BJ (cell line): ENCODE measurements around the gene KRT86. TPM values are rescaled to one million over a fixed set of nuclear protein-coding genes. Genes with fewer than 3 reads are reported as not detected.
A peak's percentile ranks its signal among the peaks of the same experiment; 100 is the strongest.
"Not testable (repeated sequence)": the region's sequence is repeated elsewhere in the genome, so short reads cannot be mapped to it uniquely, and the experiment has no call there.

Source experiments
- CTCF ChIA-PET: fragments of 350-600 bp; formaldehyde crosslinking; extraction: SDS; loops from one replicate; lab custom pipeline; 2021; ENCODE audit warnings: antibody characterized with exemption, inconsistent platforms; lab: Yijun Ruan, JAX
- POLR2A ChIA-PET: fragments of 300-600 bp; sonication (Branson Sonifier 250); formaldehyde crosslinking; extraction: SDS; loops from one replicate; lab custom pipeline; 2021; ENCODE audit warnings: antibody characterized with exemption; lab: Charles Lee
- DNase-seq: peaks from one replicate; pipeline ENCODE4 v3.0.0-alpha.2; 2011; ENCODE audit warnings: low read depth
- H3K27me3 ChIP-seq: 2 replicates; pipeline ENCODE4 v1.6.0; 2011; ENCODE audit warnings: low read length; ENCODE audit not compliant: control insufficient read depth, insufficient read depth
- H3K36me3 ChIP-seq: 2 replicates; pipeline ENCODE4 v1.5.1; 2011; ENCODE audit warnings: low read length; ENCODE audit not compliant: control insufficient read depth, insufficient read depth
- H3K4me3 ChIP-seq: 2 replicates; pipeline ENCODE4 v1.5.1; 2011; ENCODE audit warnings: low read depth, mild to moderate bottlenecking, control low read depth, low read length
- CTCF ChIP-seq: IDR thresholded peaks from 2 replicates; pipeline ENCODE4 v1.5.1; 2011; ENCODE audit warnings: low read depth, mild to moderate bottlenecking, control low read depth, inconsistent platforms, low read length, moderate library complexity; ENCODE audit not compliant: insufficient read depth
- polyA plus RNA-seq: library from polyadenylated mRNA; depleted of rRNA; stranded (reverse); fragments of >200 nt; gene quantifications from 2 replicates; pipeline ENCODE4 v1.2.3, GENCODE V29; 2011

KRT86 gene
- polyA plus RNA-seq, 1 experiment, result 2.5 TPM

GRCh38 chr12:52255926-52256583 lies 18.4 kb upstream of the KRT86 start:
- DNase-seq, result no peak
- no peak for TF ChIP-seq CTCF
- Histone ChIP-seq H3K27me3 (peaks cover 4% of the 10 kb centered on the region), H3K36me3 (no peaks in the 10 kb centered on the region), H3K4me3 (no peak overlapping the region)
- ChIA-PET POLR2A (no interaction called here), CTCF (interaction anchor here (1.2 to 4.8 kb wide), 2 partner anchors 18 to 23 kb away, joined by 3 to 16 read pairs; partner anchors contain the start of gene KRT86)

GRCh38 chr12:52256584-52256935 lies 17.9 kb upstream of the KRT86 start:
- POLR2A ChIA-PET, result no interaction called here
- peaks cover 4% of the 10 kb centered on the region for H3K27me3 ChIP-seq
- no peak overlapping the region for H3K4me3 ChIP-seq
- CTCF ChIA-PET, result interaction anchor here (4.8 kb wide), 1 partner anchor 23 kb away, joined by 16 read pairs; no protein-coding TSS in a partner anchor
- H3K36me3 ChIP-seq, result no peaks in the 10 kb centered on the region
- no peak for DNase-seq
- TF ChIP-seq CTCF, result no peak

- no peak for TF ChIP-seq CTCF
- H3K27me3 ChIP-seq, result peaks cover 4% of the 10 kb centered on the region
- H3K4me3 ChIP-seq, result no peak overlapping the region
- no peak for DNase-seq
- ChIA-PET CTCF (interaction anchor here (4.8 kb wide), 1 partner anchor 22 kb away, joined by 16 read pairs; no protein-coding TSS in a partner anchor), POLR2A (no interaction called here)
- H3K36me3 ChIP-seq, result no peaks in the 10 kb centered on the region
Observed at GRCh38 chr12:52257074-52257551, 17.3 kb upstream of the KRT86 start.

- not testable (repeated sequence) for H3K27me3 ChIP-seq, DNase-seq, H3K4me3 ChIP-seq, H3K36me3 ChIP-seq
- ChIA-PET POLR2A (interaction anchor here (0.6 kb wide), 1 partner anchor 21 kb away, joined by 4 read pairs; no protein-coding TSS in a partner anchor), CTCF (interaction anchor here (0.8 to 2.8 kb wide), 3 partner anchors 13 to 20 kb away, joined by 3 to 11 read pairs (median 8); no protein-coding TSS in a partner anchor)
Observed at GRCh38 chr12:52257922-52258321, 16.5 kb upstream of the KRT86 start.

GRCh38 chr12:52258335-52258901 lies 16.0 kb upstream of the KRT86 start:
- TF ChIP-seq CTCF, result 0 out of 2 replicates have a peak, but pooled peaks have one; percentile 2
- H3K4me3 ChIP-seq, result no peak overlapping the region
- CTCF ChIA-PET, result interaction anchor here (0.8 to 2.8 kb wide), 7 partner anchors 12 to 69 kb away, joined by 3 to 11 read pairs (median 4); no protein-coding TSS in a partner anchor
- POLR2A ChIA-PET, result interaction anchor here (0.6 kb wide), 2 partner anchors 22 to 72 kb away, joined by 3 to 4 read pairs; no protein-coding TSS in a partner anchor
- peaks cover 4% of the 10 kb centered on the region for H3K27me3 ChIP-seq
- H3K36me3 ChIP-seq, result no peaks in the 10 kb centered on the region
- no peak for DNase-seq
